NCI-H446 treated with DMSO at 0.1 percent for 48 hours (cell line): ENCODE data around the gene WFDC1.

Experiments used
- DNase-seq: peaks from one replicate; lab custom pipeline; 2025; lab: John Stamatoyannopoulos, UW

WFDC1 gene

GRCh38 chr16:84302111-84302954 lies 7.7 kb downstream of the WFDC1 start:
- no peak for DNase-seq

- DNase-seq: no peak
Measured at GRCh38 chr16:84303023-84303422, 8.3 kb downstream of the WFDC1 start.

- no peak for DNase-seq
Measured at GRCh38 chr16:84303516-84303915, 8.8 kb downstream of the WFDC1 start.

- DNase-seq: no peak
Measured at GRCh38 chr16:84306564-84306963, 11.9 kb downstream of the WFDC1 start.

GRCh38 chr16:84307209-84307954 lies 12.7 kb downstream of the WFDC1 start:
- no peak for DNase-seq

- no peak for DNase-seq
Measured at GRCh38 chr16:84308120-84308519, 13.4 kb downstream of the WFDC1 start.

GRCh38 chr16:84310642-84311041 lies 16.0 kb downstream of the WFDC1 start:
- DNase-seq: no peak

GRCh38 chr16:84312783-84313382 lies 18.2 kb downstream of the WFDC1 start:
- DNase-seq: no peak

GRCh38 chr16:84313921-84314320 lies 19.2 kb downstream of the WFDC1 start:
- DNase-seq: no peak

- no peak for DNase-seq
Measured at GRCh38 chr16:84314373-84314772, 19.7 kb downstream of the WFDC1 start.

- no peak for DNase-seq
Measured at GRCh38 chr16:84314814-84315213, 20.1 kb downstream of the WFDC1 start.

GRCh38 chr16:84315422-84315821 lies 20.7 kb downstream of the WFDC1 start:
- DNase-seq: no peak

- no peak for DNase-seq
Measured at GRCh38 chr16:84318091-84318975, 23.7 kb downstream of the WFDC1 start.

GRCh38 chr16:84319146-84319760 lies 24.6 kb downstream of the WFDC1 start:
- no peak for DNase-seq

GRCh38 chr16:84320511-84320910 lies 25.8 kb downstream of the WFDC1 start:
- no peak for DNase-seq

- DNase-seq: no peak
Measured at GRCh38 chr16:84321932-84322331, 27.3 kb downstream of the WFDC1 start.

- DNase-seq: no peak
Measured at GRCh38 chr16:84322749-84323148, 28.1 kb downstream of the WFDC1 start.

GRCh38 chr16:84323606-84324005 lies 28.9 kb downstream of the WFDC1 start:
- DNase-seq: no peak

GRCh38 chr16:84324434-84325262 lies 30.0 kb downstream of the WFDC1 start:
- no peak for DNase-seq

GRCh38 chr16:84326545-84326944 lies 31.9 kb downstream of the WFDC1 start:
- no peak for DNase-seq
